ENCODE results near the gene PTTG1IP.

The PTTG1IP gene

GRCh38 chr21:44891631-44892031, 18.1 kb upstream of the PTTG1IP start:
- peaks cover 6% of the 10 kb centered on the region for H3K9me3 ChIP-seq (ENCODE audit: insufficient read depth, low read depth, low read length)
- H3K27ac ChIP-seq (ENCODE audit: low read depth, low read length): no peak overlapping the region
- no peak overlapping the region for H4K91ac ChIP-seq (ENCODE audit: low read depth, low read length)
- H3K4me2 ChIP-seq (ENCODE audit: low read length): no peak overlapping the region
- H3K79me1 ChIP-seq (ENCODE audit: low read length): no peaks in the 10 kb centered on the region
- H3K4me3 ChIP-seq (ENCODE audit: low read depth, low read length): no peak overlapping the region
- no peaks in the 10 kb centered on the region for H3K36me3 ChIP-seq (ENCODE audit: control insufficient read depth in 1 of 2, insufficient read depth in 2 of 2, low read length in 2 of 2)
- H3K23ac ChIP-seq (ENCODE audit: low read length): no peak overlapping the region
- no peak overlapping the region for H4K8ac ChIP-seq (ENCODE audit: low read depth, low read length)
- no peak overlapping the region for H2BK120ac ChIP-seq (ENCODE audit: insufficient read depth, low read length, poor library complexity)
- H3K14ac ChIP-seq (ENCODE audit: low read length): no peak overlapping the region
- no peaks in the 10 kb centered on the region for H3K79me2 ChIP-seq (ENCODE audit: control insufficient read depth, insufficient read depth, low read length, poor library complexity)
- H3K4ac ChIP-seq (ENCODE audit: low read depth, low read length): no peak overlapping the region
- H2BK5ac ChIP-seq (ENCODE audit: low read depth, low read length, poor library complexity): no peak overlapping the region
- no peak for DNase-seq
- H2AFZ ChIP-seq (ENCODE audit: insufficient read depth, low read length, poor library complexity): no peak overlapping the region
- no peaks in the 10 kb centered on the region for H3K4me1 ChIP-seq (ENCODE audit: control insufficient read depth in 1 of 2, insufficient read depth in 2 of 2, low read length in 2 of 2)
- no peak overlapping the region for H2AK5ac ChIP-seq (ENCODE audit: low read length)
- H2BK12ac ChIP-seq (ENCODE audit: low read length): no peak overlapping the region
- no peak overlapping the region for H3K18ac ChIP-seq (ENCODE audit: low read length)
- no peak overlapping the region for H4K12ac ChIP-seq (ENCODE audit: low read depth, low read length)
- WGBS (ENCODE audit: extremely low coverage, insufficient coverage, insufficient read length): no CpG with 5 or more reads among the region's 15 CpGs
- H3K9ac ChIP-seq (ENCODE audit: low read length): no peak overlapping the region
- no peaks in the 10 kb centered on the region for H3K27me3 ChIP-seq (ENCODE audit: insufficient read depth, low read length)

DNA sequence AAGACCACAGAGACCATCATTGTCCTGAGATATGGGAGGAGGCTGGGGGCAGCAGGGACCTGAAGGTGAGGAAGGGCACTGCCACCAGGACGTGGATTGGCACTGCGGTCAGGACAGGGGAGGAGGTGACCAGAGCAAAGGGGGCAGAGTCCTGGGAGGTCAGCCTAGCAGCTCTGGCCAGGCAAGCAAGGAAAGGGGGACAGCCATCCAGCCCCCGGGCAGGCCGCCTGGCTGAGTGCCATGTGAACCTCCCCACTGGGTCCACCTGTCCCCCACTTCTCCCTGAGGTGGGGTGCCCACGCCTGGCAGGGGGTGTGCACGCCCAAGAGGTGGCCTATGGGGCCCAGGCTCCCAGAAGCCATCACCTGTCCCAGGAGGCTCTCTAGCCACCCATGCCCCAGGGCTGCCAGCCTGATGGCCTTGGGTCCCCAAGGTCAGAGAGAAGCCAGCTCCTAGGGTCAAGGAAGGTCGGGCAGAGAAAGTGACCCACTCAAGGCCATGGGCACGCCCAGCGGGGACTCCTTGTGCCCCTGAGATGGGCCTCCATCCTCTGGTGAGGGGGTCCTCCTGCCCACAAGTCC, 17.6 kb upstream of the PTTG1IP start:
- Histone ChIP-seq H2BK5ac (ENCODE audit: low read depth, low read length, poor library complexity) (no peak overlapping the region), H3K9me3 (ENCODE audit: insufficient read depth, low read depth, low read length) (peaks cover 6% of the 10 kb centered on the region), H3K4me2 (ENCODE audit: low read length) (no peak overlapping the region), H3K4ac (ENCODE audit: low read depth, low read length) (no peak overlapping the region), H3K79me1 (ENCODE audit: low read length) (no peaks in the 10 kb centered on the region), H3K23ac (ENCODE audit: low read length) (no peak overlapping the region), H4K12ac (ENCODE audit: low read depth, low read length) (no peak overlapping the region), H3K79me2 (ENCODE audit: control insufficient read depth, insufficient read depth, low read length, poor library complexity) (no peaks in the 10 kb centered on the region), H2AK5ac (ENCODE audit: low read length) (no peak overlapping the region), H3K18ac (ENCODE audit: low read length) (no peak overlapping the region), H2BK12ac (ENCODE audit: low read length) (no peak overlapping the region), H2AFZ (ENCODE audit: insufficient read depth, low read length, poor library complexity) (no peak overlapping the region), H3K27ac (ENCODE audit: low read depth, low read length) (no peak overlapping the region), H4K8ac (ENCODE audit: low read depth, low read length) (no peak overlapping the region), H2BK120ac (ENCODE audit: insufficient read depth, low read length, poor library complexity) (no peak overlapping the region), H3K14ac (ENCODE audit: low read length) (no peak overlapping the region), H4K91ac (ENCODE audit: low read depth, low read length) (no peak overlapping the region), H3K27me3 (ENCODE audit: insufficient read depth, low read length) (no peaks in the 10 kb centered on the region), H3K9ac (ENCODE audit: low read length) (no peak overlapping the region), H3K4me1 (ENCODE audit: control insufficient read depth in 1 of 2, insufficient read depth in 2 of 2, low read length in 2 of 2) (no peaks in the 10 kb centered on the region), H3K4me3 (ENCODE audit: low read depth, low read length) (no peak overlapping the region), H3K36me3 (ENCODE audit: control insufficient read depth in 1 of 2, insufficient read depth in 2 of 2, low read length in 2 of 2) (no peaks in the 10 kb centered on the region)
- no peak for DNase-seq
- WGBS (ENCODE audit: extremely low coverage, insufficient coverage, insufficient read length): no CpG with 5 or more reads among the region's 9 CpGs

GRCh38 chr21:44890338-44890931, 16.9 kb upstream of the PTTG1IP start:
- DNase-seq: no peak
- no peak overlapping the region for H3K18ac ChIP-seq (ENCODE audit: low read length)
- no peak overlapping the region for H3K4me3 ChIP-seq (ENCODE audit: low read depth, low read length)
- H3K4me2 ChIP-seq (ENCODE audit: low read length): no peak overlapping the region
- no peaks in the 10 kb centered on the region for H3K36me3 ChIP-seq (ENCODE audit: control insufficient read depth in 1 of 2, insufficient read depth in 2 of 2, low read length in 2 of 2)
- no peak overlapping the region for H3K14ac ChIP-seq (ENCODE audit: low read length)
- no peak overlapping the region for H4K12ac ChIP-seq (ENCODE audit: low read depth, low read length)
- no peak overlapping the region for H2AFZ ChIP-seq (ENCODE audit: insufficient read depth, low read length, poor library complexity)
- H3K27ac ChIP-seq (ENCODE audit: low read depth, low read length): no peak overlapping the region
- no peak overlapping the region for H3K9ac ChIP-seq (ENCODE audit: low read length)
- no peak overlapping the region for H2BK5ac ChIP-seq (ENCODE audit: low read depth, low read length, poor library complexity)
- no CpG with 5 or more reads among the region's 24 CpGs for WGBS (ENCODE audit: extremely low coverage, insufficient coverage, insufficient read length)
- H3K4me1 ChIP-seq (ENCODE audit: control insufficient read depth in 1 of 2, insufficient read depth in 2 of 2, low read length in 2 of 2): no peaks in the 10 kb centered on the region
- no peak overlapping the region for H2AK5ac ChIP-seq (ENCODE audit: low read length)
- peaks cover 6% of the 10 kb centered on the region for H3K9me3 ChIP-seq (ENCODE audit: insufficient read depth, low read depth, low read length)
- H3K23ac ChIP-seq (ENCODE audit: low read length): no peak overlapping the region
- H3K79me1 ChIP-seq (ENCODE audit: low read length): no peaks in the 10 kb centered on the region
- H3K79me2 ChIP-seq (ENCODE audit: control insufficient read depth, insufficient read depth, low read length, poor library complexity): no peaks in the 10 kb centered on the region
- no peak overlapping the region for H2BK12ac ChIP-seq (ENCODE audit: low read length)
- H4K91ac ChIP-seq (ENCODE audit: low read depth, low read length): no peak overlapping the region
- H3K27me3 ChIP-seq (ENCODE audit: insufficient read depth, low read length): no peaks in the 10 kb centered on the region
- H4K8ac ChIP-seq (ENCODE audit: low read depth, low read length): no peak overlapping the region
- H3K4ac ChIP-seq (ENCODE audit: low read depth, low read length): no peak overlapping the region
- H2BK120ac ChIP-seq (ENCODE audit: insufficient read depth, low read length, poor library complexity): no peak overlapping the region

DNA sequence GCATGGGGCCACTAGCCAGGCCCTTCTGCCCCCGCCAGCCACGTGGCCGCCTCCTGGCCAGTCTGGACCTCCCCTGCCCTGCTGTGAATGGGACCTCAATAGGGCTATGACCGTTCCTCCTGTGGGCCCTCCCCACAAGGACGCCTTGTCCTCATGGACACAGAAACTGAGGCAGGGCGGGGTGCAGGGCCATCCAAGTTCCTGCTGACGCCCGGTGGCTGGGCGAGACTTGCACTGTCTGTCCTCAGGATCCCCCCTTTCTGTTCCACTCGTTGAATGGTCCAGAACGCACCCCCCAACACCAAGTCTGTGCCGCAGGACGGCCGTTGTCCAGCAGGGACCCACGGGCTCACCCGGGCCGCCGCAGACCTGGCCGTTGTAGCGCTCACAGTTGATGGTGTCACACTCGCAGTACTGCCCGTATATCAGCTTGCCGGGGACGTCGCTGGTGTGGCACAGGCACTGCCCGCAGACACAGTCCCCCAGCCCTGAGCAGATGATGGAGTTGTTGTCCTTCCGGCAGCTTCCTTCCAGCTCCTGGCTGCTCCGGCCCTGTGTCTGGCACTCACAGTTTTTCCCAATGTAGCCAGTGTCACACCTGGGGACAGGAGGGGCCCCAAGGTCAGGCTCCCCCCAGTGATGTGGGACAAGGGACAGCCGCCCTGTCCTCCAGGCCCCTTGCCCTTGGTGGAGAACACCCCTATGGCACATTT, 16.3 kb upstream of the PTTG1IP start:
- Histone ChIP-seq H3K4ac (ENCODE audit: low read depth, low read length) (no peak overlapping the region), H3K18ac (ENCODE audit: low read length) (no peak overlapping the region), H4K91ac (ENCODE audit: low read depth, low read length) (no peak overlapping the region), H3K9me3 (ENCODE audit: insufficient read depth, low read depth, low read length) (peaks cover 6% of the 10 kb centered on the region), H3K14ac (ENCODE audit: low read length) (no peak overlapping the region), H3K27me3 (ENCODE audit: insufficient read depth, low read length) (no peaks in the 10 kb centered on the region), H3K79me1 (ENCODE audit: low read length) (no peaks in the 10 kb centered on the region), H2AK5ac (ENCODE audit: low read length) (no peak overlapping the region), H3K27ac (ENCODE audit: low read depth, low read length) (no peak overlapping the region), H3K36me3 (ENCODE audit: control insufficient read depth in 1 of 2, insufficient read depth in 2 of 2, low read length in 2 of 2) (no peaks in the 10 kb centered on the region), H3K23ac (ENCODE audit: low read length) (no peak overlapping the region), H2AFZ (ENCODE audit: insufficient read depth, low read length, poor library complexity) (no peak overlapping the region), H2BK5ac (ENCODE audit: low read depth, low read length, poor library complexity) (no peak overlapping the region), H3K4me3 (ENCODE audit: low read depth, low read length) (no peak overlapping the region), H3K4me2 (ENCODE audit: low read length) (no peak overlapping the region), H4K8ac (ENCODE audit: low read depth, low read length) (no peak overlapping the region), H4K12ac (ENCODE audit: low read depth, low read length) (no peak overlapping the region), H3K79me2 (ENCODE audit: control insufficient read depth, insufficient read depth, low read length, poor library complexity) (no peaks in the 10 kb centered on the region), H3K4me1 (ENCODE audit: control insufficient read depth in 1 of 2, insufficient read depth in 2 of 2, low read length in 2 of 2) (no peaks in the 10 kb centered on the region), H3K9ac (ENCODE audit: low read length) (no peak overlapping the region), H2BK120ac (ENCODE audit: insufficient read depth, low read length, poor library complexity) (no peak overlapping the region), H2BK12ac (ENCODE audit: low read length) (no peak overlapping the region)
- DNase-seq: no peak
- WGBS (ENCODE audit: extremely low coverage, insufficient coverage, insufficient read length): no CpG with 5 or more reads among the region's 29 CpGs

Data from trophoblast cell (in vitro differentiated cells and primary cell).